Endodermal cell (in vitro differentiated cells): ENCODE measurements around the gene UBE2G2. TPM values are rescaled to one million over a fixed set of nuclear protein-coding genes. Genes with fewer than 3 reads are reported as not detected.

Source experiments
- DNase-seq: peaks from one replicate; pipeline ENCODE4 v3.0.0-alpha.2; 2017
- H3K27ac ChIP-seq: 2 replicates; pipeline ENCODE4 v1.5.1; 2013; ENCODE audit warnings: mild to moderate bottlenecking, low read depth, low read length, moderate library complexity
- H3K27me3 ChIP-seq: 2 replicates; pipeline ENCODE4 v1.6.1; 2013; ENCODE audit warnings: mild to moderate bottlenecking, low read length, moderate library complexity; ENCODE audit not compliant: insufficient read depth, control insufficient read depth, poor library complexity, severe bottlenecking
- H3K36me3 ChIP-seq: 2 replicates; pipeline ENCODE4 v1.7.0; 2013; ENCODE audit warnings: mild to moderate bottlenecking, low read length, moderate library complexity; ENCODE audit not compliant: control insufficient read depth, insufficient read depth
- H3K4me1 ChIP-seq: one replicate; pipeline ENCODE4 v1.7.0; 2013; ENCODE audit warnings: low read length; ENCODE audit not compliant: control insufficient read depth, insufficient read depth
- H3K4me3 ChIP-seq: 2 replicates; pipeline ENCODE4 v1.5.1; 2013; ENCODE audit warnings: mild to moderate bottlenecking, low read length, moderate library complexity
- H3K9ac ChIP-seq: 2 replicates; pipeline ENCODE4 v1.6.1; 2013; ENCODE audit warnings: mild to moderate bottlenecking, low read length, moderate library complexity; ENCODE audit not compliant: poor library complexity, severe bottlenecking; ENCODE audit errors: extremely low read depth
- H3K9me3 ChIP-seq: 2 replicates; pipeline ENCODE4 v1.6.1; 2013; ENCODE audit warnings: mild to moderate bottlenecking, low read length, moderate library complexity; ENCODE audit not compliant: control insufficient read depth
- H3K27ac Mint-ChIP-seq: 2 replicates; pipeline ENCODE4 v1.8.0; 2020; ENCODE audit warnings: mixed read lengths
- H3K27me3 Mint-ChIP-seq: 2 replicates; pipeline ENCODE4 v1.8.0; 2021; ENCODE audit warnings: mild to moderate bottlenecking, mixed read lengths; ENCODE audit not compliant: insufficient read depth
- H3K36me3 Mint-ChIP-seq: 2 replicates; pipeline ENCODE4 v1.8.0; 2020; ENCODE audit warnings: low read depth, mixed read lengths
- H3K4me1 Mint-ChIP-seq: 2 replicates; pipeline ENCODE4 v1.8.0; 2020; ENCODE audit warnings: mixed read lengths
- H3K4me3 Mint-ChIP-seq: 2 replicates; pipeline ENCODE4 v1.8.0; 2020; ENCODE audit warnings: mild to moderate bottlenecking, moderate library complexity, mixed read lengths
- H3K9me3 Mint-ChIP-seq: 2 replicates; pipeline ENCODE4 v1.8.0; 2020; ENCODE audit warnings: mild to moderate bottlenecking, mixed read lengths
- CTCF ChIP-seq: fragments of 200-600 bp; sonication (generic); conservative IDR thresholded peaks from 2 replicates; pipeline ENCODE4 v1.5.0; 2021; ENCODE audit warnings: antibody characterized with exemption, mild to moderate bottlenecking
- WGBS, 2 experiments: methylation state at CpG; one replicate each; pipeline versions ENCODE4 v1.1.5 to v1.1.7; 2013; ENCODE audit warnings: missing lambda C conversion rate in 2 of 2, mixed read lengths in 1 of 2; ENCODE audit not compliant: insufficient coverage in 1 of 2, insufficient read length in 1 of 2; 5-methylcytosine and 5-hydroxymethylcytosine counted together
- total RNA-seq, 2 donors: library from RNA; stranded (reverse); fragmentation: NEBNext Ultra II Directional in 1 of 2; extraction: Animal tissue kit (Norgen Biotek cat#: 25700) in 1 of 2; gene quantifications; 2 replicates in 1 of 2; 3 replicates in 1 of 2; pipeline ENCODE4 v1.2.1, GENCODE V29; 2021

UBE2G2 gene
- total RNA-seq, 2 donors from 2014 or later: 84.0 to 84.8 TPM

- WGBS, 2 experiments: 93% methylated on average over 13 to 17 of the region's 17 CpGs
- peaks cover 60% of the 10 kb centered on the region for H3K36me3 ChIP-seq
- Mint-ChIP-seq H3K27me3 (no peaks in the 10 kb centered on the region), H3K27ac (no peak overlapping the region), H3K4me3 (no peak overlapping the region), H3K9me3 (no peaks in the 10 kb centered on the region), H3K36me3 (peaks cover 62% of the 10 kb centered on the region), H3K4me1 (no peaks in the 10 kb centered on the region)
- no peaks in the 10 kb centered on the region for H3K4me1 ChIP-seq
- no peak for DNase-seq
- no peak overlapping the region for H3K9ac ChIP-seq
- H3K27ac ChIP-seq: no peak overlapping the region
- TF ChIP-seq CTCF: no peak
- no peaks in the 10 kb centered on the region for H3K9me3 ChIP-seq
- H3K4me3 ChIP-seq: no peak overlapping the region
- H3K27me3 ChIP-seq: no peaks in the 10 kb centered on the region
Observed at GRCh38 chr21:44771896-44772525, 29.6 kb downstream of the UBE2G2 start.

- peak; percentile 57 for DNase-seq
- Mint-ChIP-seq H3K36me3 (peaks cover 37% of the 10 kb centered on the region), H3K4me3 (no peak overlapping the region), H3K27me3 (no peaks in the 10 kb centered on the region), H3K27ac (no peak overlapping the region), H3K9me3 (no peaks in the 10 kb centered on the region), H3K4me1 (peaks cover 11% of the 10 kb centered on the region)
- peak overlapping the region; percentile 70 for H3K27ac ChIP-seq
- 86 to 90% methylated on average over 21 to 30 of the region's 30 CpGs for WGBS, 2 experiments
- H3K9ac ChIP-seq: no peak overlapping the region
- no peaks in the 10 kb centered on the region for H3K9me3 ChIP-seq
- no peaks in the 10 kb centered on the region for H3K4me1 ChIP-seq
- no peak overlapping the region for H3K4me3 ChIP-seq
- no peaks in the 10 kb centered on the region for H3K27me3 ChIP-seq
- TF ChIP-seq CTCF: no peak
- H3K36me3 ChIP-seq: peaks cover 25% of the 10 kb centered on the region
Observed at GRCh38 chr21:44767834-44768831, 33.5 kb downstream of the UBE2G2 start.

- TF ChIP-seq CTCF: no peak
- Mint-ChIP-seq H3K4me1 (peaks cover 11% of the 10 kb centered on the region), H3K36me3 (peaks cover 26% of the 10 kb centered on the region), H3K27ac (peak overlapping the region; percentile 55), H3K4me3 (no peak overlapping the region), H3K27me3 (no peaks in the 10 kb centered on the region), H3K9me3 (no peaks in the 10 kb centered on the region)
- H3K9ac ChIP-seq: no peak overlapping the region
- H3K4me3 ChIP-seq: no peak overlapping the region
- DNase-seq: no peak
- H3K27me3 ChIP-seq: no peaks in the 10 kb centered on the region
- 93 to 96% methylated on average over 5 to 11 of the region's 11 CpGs for WGBS, 2 experiments
- H3K27ac ChIP-seq: no peak overlapping the region
- peaks cover 16% of the 10 kb centered on the region for H3K36me3 ChIP-seq
- H3K4me1 ChIP-seq: no peaks in the 10 kb centered on the region
- no peaks in the 10 kb centered on the region for H3K9me3 ChIP-seq
Observed at GRCh38 chr21:44766818-44767354, 34.7 kb downstream of the UBE2G2 start.
